OCI-LY7 (cell line): ENCODE results near the gene NAALAD2. TPM values are rescaled to one million over a fixed set of nuclear protein-coding genes. Genes with fewer than 3 reads are reported as not detected.

Source experiments
- BruUV-seq: library from RNA; stranded (reverse); fragments of 400-500 nt; replicated peaks from 2 replicates; lab custom pipeline; 2021; lab: Mats Ljungman, UMichigan
- CTCF ChIA-PET: fragments of 300-600 bp; sonication (Branson Sonifier 250); formaldehyde crosslinking; loops from one replicate; lab custom pipeline; 2022; ENCODE audit warnings: antibody characterized with exemption; ENCODE audit not compliant: unreplicated experiment; lab: Charles Lee
- POLR2A ChIA-PET: fragments of 300-600 bp; sonication (Branson Sonifier 250); formaldehyde crosslinking; loops from one replicate; lab custom pipeline; 2022; ENCODE audit warnings: antibody characterized with exemption; lab: Charles Lee
- DNase-seq: peaks from one replicate; pipeline ENCODE4 v3.0.0-alpha.2; 2015; ENCODE audit warnings: low spot score
- H2AFZ ChIP-seq: fragments of 200-600 bp; sonication (generic), shearing (Covaris generic); 2 replicates; pipeline ENCODE4 v1.6.1; 2014; ENCODE audit warnings: mild to moderate bottlenecking, antibody characterized with exemption, low read length, moderate library complexity
- H3K27ac ChIP-seq: fragments of 200-600 bp; sonication (generic); 2 replicates; pipeline ENCODE4 v1.5.1; 2014; ENCODE audit warnings: mixed run types, low read depth, mild to moderate bottlenecking, moderate library complexity, low read length, inconsistent platforms; ENCODE audit not compliant: poor library complexity, severe bottlenecking
- H3K36me3 ChIP-seq: fragments of 200-600 bp; sonication (generic); 2 replicates; pipeline ENCODE4 v1.6.1; 2014; ENCODE audit warnings: mild to moderate bottlenecking, antibody characterized with exemption, low read length, moderate library complexity, mixed read lengths; ENCODE audit not compliant: insufficient read depth
- H3K4me1 ChIP-seq: fragments of 200-600 bp; sonication (generic); 2 replicates; pipeline ENCODE4 v1.5.1; 2014; ENCODE audit warnings: mild to moderate bottlenecking, low read length; ENCODE audit not compliant: insufficient read depth, poor library complexity, severe bottlenecking
- H3K4me2 ChIP-seq: fragments of 200-600 bp; sonication (generic); 2 replicates; pipeline ENCODE4 v1.6.1; 2014; ENCODE audit warnings: mild to moderate bottlenecking, low read length
- H3K4me3 ChIP-seq: fragments of 200-600 bp; sonication (generic); 2 replicates; pipeline ENCODE4 v1.5.1; 2014; ENCODE audit warnings: mild to moderate bottlenecking, low read depth, low read length; ENCODE audit not compliant: poor library complexity, severe bottlenecking
- H3K79me2 ChIP-seq: fragments of 200-600 bp; sonication (generic); 2 replicates; pipeline ENCODE4 v1.6.1; 2016; ENCODE audit warnings: low read depth, mild to moderate bottlenecking, low read length, moderate library complexity, mixed read lengths; ENCODE audit not compliant: insufficient read depth
- H3K9me2 ChIP-seq: fragments of 200-600 bp; sonication (generic); 2 replicates; pipeline ENCODE4 v1.6.1; 2016; ENCODE audit warnings: mild to moderate bottlenecking, low read length, mixed read lengths; ENCODE audit not compliant: insufficient read depth
- H3K9me3 ChIP-seq: fragments of 200-600 bp; sonication (generic); 2 replicates; pipeline ENCODE4 v1.6.1; 2014; ENCODE audit warnings: mild to moderate bottlenecking, mixed run types, low read length, mixed read lengths
- H4K20me1 ChIP-seq: fragments of 200-600 bp; sonication (generic); 2 replicates; pipeline ENCODE4 v1.6.1; 2014; ENCODE audit warnings: mild to moderate bottlenecking, antibody characterized with exemption, low read length, moderate library complexity, mixed read lengths; ENCODE audit not compliant: insufficient read depth
- CTCF ChIP-seq: fragments of 200-600 bp; sonication (generic); conservative IDR thresholded peaks from 2 replicates; pipeline ENCODE4 v1.5.1; 2014; ENCODE audit warnings: mild to moderate bottlenecking, antibody characterized with exemption, low read length, moderate library complexity, mixed read lengths
- EZH2phosphoT487 ChIP-seq: fragments of 200-600 bp; sonication (generic); IDR thresholded peaks from 2 replicates; pipeline ENCODE4 v1.6.1; 2018; ENCODE audit warnings: low read depth, borderline replicate concordance, mild to moderate bottlenecking, mixed run types, antibody characterized with exemption, low read length, moderate library complexity, mixed read lengths
- intact Hi-C: fragments of 100-400 bp; cut with micrococcal nuclease; formaldehyde crosslinking; loops from one replicate; pipeline ENCODE4 v1.10.0; 2022; ENCODE audit not compliant: unreplicated experiment
- total RNA-seq, 2 experiments: library from RNA; depleted of rRNA in 1 of 2; stranded (reverse); fragments of >200 nt in 1 of 2; shearing (Covaris generic) in 1 of 2; gene quantifications; 2 replicates each; pipeline ENCODE4 v1.2.3, GENCODE V29; 2014 to 2022

NAALAD2 gene
- total RNA-seq, 2 experiments from 2014 or later: not detected

- H3K4me1 ChIP-seq: peaks cover under 1% of the 10 kb centered on the region
- peaks cover 98% of the 10 kb centered on the region for H3K36me3 ChIP-seq
- H3K4me3 ChIP-seq: no peak overlapping the region
- intact Hi-C loops: no loop called here
- no peaks in the 10 kb centered on the region for H3K9me3 ChIP-seq
- no peaks in the 10 kb centered on the region for H3K9me2 ChIP-seq
- H3K4me2 ChIP-seq: no peak overlapping the region
- POLR2A ChIA-PET: interaction anchor here (1.1 to 1.8 kb wide), 2 partner anchors 11 to 24 kb away, joined by 3 to 11 read pairs; no protein-coding TSS in a partner anchor
- no peak overlapping the region for H3K27ac ChIP-seq
- BruUV-seq: no TSS peak
- no peak for DNase-seq
- H3K79me2 ChIP-seq: peaks cover 87% of the 10 kb centered on the region
- peaks cover 20% of the 10 kb centered on the region for H4K20me1 ChIP-seq
- H2AFZ ChIP-seq: no peak overlapping the region
- TF ChIP-seq CTCF (no peak), EZH2phosphoT487 (no peak)
- CTCF ChIA-PET: no interaction called here
These were observed 78.9 kb downstream of the NAALAD2 start for GRCh38 chr11:90213322-90213721.

GRCh38 chr11:90216611-90217010 lies 82.1 kb downstream of the NAALAD2 start:
- Histone ChIP-seq H4K20me1 (peaks cover 43% of the 10 kb centered on the region), H2AFZ (no peak overlapping the region)
- BruUV-seq: no TSS peak

More at GRCh38 chr11:90216611-90217010, 82.1 kb downstream of the NAALAD2 start:
- peaks cover 93% of the 10 kb centered on the region for H3K36me3 ChIP-seq
- H3K9me2 ChIP-seq: no peaks in the 10 kb centered on the region
- H3K9me3 ChIP-seq: no peaks in the 10 kb centered on the region
- no peak for DNase-seq
- intact Hi-C loops: no loop called here
- TF ChIP-seq EZH2phosphoT487 (no peak), CTCF (no peak)
- peaks cover 28% of the 10 kb centered on the region for H3K4me1 ChIP-seq
- H3K79me2 ChIP-seq: peaks cover 100% of the 10 kb centered on the region
- no peak overlapping the region for H3K4me2 ChIP-seq
- H3K4me3 ChIP-seq: no peak overlapping the region
- POLR2A ChIA-PET: no interaction called here
- no peak overlapping the region for H3K27ac ChIP-seq
- CTCF ChIA-PET: no interaction called here
